ENCODE measurements around the gene DIAPH2. TPM values are rescaled to one million over a fixed set of nuclear protein-coding genes. Genes with fewer than 3 reads are reported as not detected.

DIAPH2 gene
- total RNA-seq, 1 experiment from 2014 or later = 10.4 TPM

- Histone ChIP-seq H3K36me3 (ENCODE audit: insufficient read depth, low read length, poor library complexity, severe bottlenecking) (no peaks in the 10 kb centered on the region), H3K9me3 (ENCODE audit: low read depth, low read length, poor library complexity, severe bottlenecking) (no peaks in the 10 kb centered on the region), H3K27ac (ENCODE audit: low read depth, low read length, poor library complexity, severe bottlenecking) (no peak overlapping the region), H3K27me3 (replicated peaks; ENCODE audit: insufficient read depth, low read depth, low read length, poor library complexity) (peaks cover 3% of the 10 kb centered on the region), H3K4me3 (ENCODE audit: low read depth, low read length, poor library complexity, severe bottlenecking) (no peak overlapping the region), H3K4me1 (ENCODE audit: insufficient read depth, low read length, poor library complexity, severe bottlenecking) (peaks cover 8% of the 10 kb centered on the region)
- no TSS peak for BruUV-seq (replicated peaks)
- no peak for DNase-seq (ENCODE audit: low spot score)
- CTCF ChIA-PET = no interaction called here
- TF ChIP-seq EZH2 (IDR thresholded peaks at IDR 0.05; ENCODE audit: borderline replicate concordance, low read depth, low read length, poor library complexity, severe bottlenecking) = no peak
- TF ChIP-seq, protein P1, sequence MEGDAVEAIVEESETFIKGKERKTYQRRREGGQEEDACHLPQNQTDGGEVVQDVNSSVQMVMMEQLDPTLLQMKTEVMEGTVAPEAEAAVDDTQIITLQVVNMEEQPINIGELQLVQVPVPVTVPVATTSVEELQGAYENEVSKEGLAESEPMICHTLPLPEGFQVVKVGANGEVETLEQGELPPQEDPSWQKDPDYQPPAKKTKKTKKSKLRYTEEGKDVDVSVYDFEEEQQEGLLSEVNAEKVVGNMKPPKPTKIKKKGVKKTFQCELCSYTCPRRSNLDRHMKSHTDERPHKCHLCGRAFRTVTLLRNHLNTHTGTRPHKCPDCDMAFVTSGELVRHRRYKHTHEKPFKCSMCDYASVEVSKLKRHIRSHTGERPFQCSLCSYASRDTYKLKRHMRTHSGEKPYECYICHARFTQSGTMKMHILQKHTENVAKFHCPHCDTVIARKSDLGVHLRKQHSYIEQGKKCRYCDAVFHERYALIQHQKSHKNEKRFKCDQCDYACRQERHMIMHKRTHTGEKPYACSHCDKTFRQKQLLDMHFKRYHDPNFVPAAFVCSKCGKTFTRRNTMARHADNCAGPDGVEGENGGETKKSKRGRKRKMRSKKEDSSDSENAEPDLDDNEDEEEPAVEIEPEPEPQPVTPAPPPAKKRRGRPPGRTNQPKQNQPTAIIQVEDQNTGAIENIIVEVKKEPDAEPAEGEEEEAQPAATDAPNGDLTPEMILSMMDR (conservative IDR thresholded peaks at IDR 0.05; ENCODE audit: low read depth, low read length) = no peak
- POLR2A ChIA-PET (ENCODE audit: low non-redundant PET) = no interaction called here
- intact Hi-C loops (cut with micrococcal nuclease; ENCODE audit: unreplicated experiment) = no loop called here
Observed at GRCh38 chrX:97266406-97267121, 581.9 kb downstream of the DIAPH2 start.

- CTCF ChIA-PET = no interaction called here
- no TSS peak for BruUV-seq (replicated peaks)
- Histone ChIP-seq H3K9me3 (ENCODE audit: low read depth, low read length, poor library complexity, severe bottlenecking) (no peaks in the 10 kb centered on the region), H3K4me1 (ENCODE audit: insufficient read depth, low read length, poor library complexity, severe bottlenecking) (peaks cover 8% of the 10 kb centered on the region), H3K4me3 (ENCODE audit: low read depth, low read length, poor library complexity, severe bottlenecking) (no peak overlapping the region), H3K36me3 (ENCODE audit: insufficient read depth, low read length, poor library complexity, severe bottlenecking) (no peaks in the 10 kb centered on the region), H3K27me3 (replicated peaks; ENCODE audit: insufficient read depth, low read depth, low read length, poor library complexity) (peaks cover 3% of the 10 kb centered on the region), H3K27ac (ENCODE audit: low read depth, low read length, poor library complexity, severe bottlenecking) (no peak overlapping the region)
- intact Hi-C loops (cut with micrococcal nuclease; ENCODE audit: unreplicated experiment) = no loop called here
- peak; percentile 79 for DNase-seq (ENCODE audit: low spot score)
- POLR2A ChIA-PET (ENCODE audit: low non-redundant PET) = no interaction called here
- TF ChIP-seq, protein P1 (conservative IDR thresholded peaks at IDR 0.05; ENCODE audit: low read depth, low read length) = no peak
- no peak for TF ChIP-seq EZH2 (IDR thresholded peaks at IDR 0.05; ENCODE audit: borderline replicate concordance, low read depth, low read length, poor library complexity, severe bottlenecking)
Observed at GRCh38 chrX:97267396-97268181, 582.9 kb downstream of the DIAPH2 start.

- intact Hi-C loops (cut with micrococcal nuclease; ENCODE audit: unreplicated experiment) = no loop called here
- no TSS peak for BruUV-seq (replicated peaks)
- H3K27me3 ChIP-seq (replicated peaks; ENCODE audit: insufficient read depth, low read depth, low read length, poor library complexity) = peaks cover 3% of the 10 kb centered on the region
- CTCF ChIA-PET = no interaction called here
- POLR2A ChIA-PET (ENCODE audit: low non-redundant PET) = no interaction called here
- no peak for DNase-seq (ENCODE audit: low spot score)
- peaks cover 8% of the 10 kb centered on the region for H3K4me1 ChIP-seq (ENCODE audit: insufficient read depth, low read length, poor library complexity, severe bottlenecking)
- no peaks in the 10 kb centered on the region for H3K9me3 ChIP-seq (ENCODE audit: low read depth, low read length, poor library complexity, severe bottlenecking)
- no peak overlapping the region for H3K27ac ChIP-seq (ENCODE audit: low read depth, low read length, poor library complexity, severe bottlenecking)
- TF ChIP-seq, protein P1 (conservative IDR thresholded peaks at IDR 0.05; ENCODE audit: low read depth, low read length) = no peak
- no peak for TF ChIP-seq EZH2 (IDR thresholded peaks at IDR 0.05; ENCODE audit: borderline replicate concordance, low read depth, low read length, poor library complexity, severe bottlenecking)
- no peak overlapping the region for H3K4me3 ChIP-seq (ENCODE audit: low read depth, low read length, poor library complexity, severe bottlenecking)
- no peaks in the 10 kb centered on the region for H3K36me3 ChIP-seq (ENCODE audit: insufficient read depth, low read length, poor library complexity, severe bottlenecking)
Observed at GRCh38 chrX:97268182-97268680, 583.6 kb downstream of the DIAPH2 start.
